HepG2 (cell line): ENCODE measurements around the gene CEBPA. TPM values are rescaled to one million over a fixed set of nuclear protein-coding genes. Genes with fewer than 3 reads are reported as not detected.

Experiments
- BHLHE40 ChIP-seq: IDR thresholded peaks from 2 replicates; pipeline ENCODE4 v1.6.1; 2011; ENCODE audit warnings: low read length, improper control_type of control experiment
- CTCF ChIP-seq: sonication (generic); formaldehyde crosslinking; IDR thresholded peaks from 2 replicates; pipeline ENCODE4 v1.5.0; 2020; ENCODE audit warnings: mild to moderate bottlenecking, missing genetic modification reagents, moderate library complexity
- DRAP1 ChIP-seq: IDR thresholded peaks from 2 replicates; pipeline ENCODE4 v1.6.1; 2016; ENCODE audit warnings: missing genetic modification reagents, missing compliant biosample characterization
- ERF ChIP-seq: IDR thresholded peaks from 2 replicates; pipeline ENCODE4 v1.6.1; 2018; ENCODE audit warnings: missing biosample characterization, missing genetic modification reagents
- HOXA9 ChIP-seq: sonication (generic); formaldehyde crosslinking; IDR thresholded peaks from 2 replicates; pipeline ENCODE4 v1.8.1; 2022; ENCODE audit warnings: missing genetic modification reagents, mild to moderate bottlenecking, moderate library complexity, borderline replicate concordance
- IKZF1 ChIP-seq: fragments of 450-650 bp; IDR thresholded peaks from 2 replicates; pipeline ENCODE4 v1.7.1; 2016
- IKZF4 ChIP-seq: sonication (generic); formaldehyde crosslinking; IDR thresholded peaks from 2 replicates; pipeline ENCODE4 v1.5.1; 2020; ENCODE audit warnings: borderline replicate concordance, mild to moderate bottlenecking, low read depth, missing genetic modification reagents; ENCODE audit errors: not compliant biosample characterization
- ISL2 ChIP-seq: sonication (generic); formaldehyde crosslinking; IDR thresholded peaks from 2 replicates; pipeline ENCODE4 v1.5.0; 2020; ENCODE audit warnings: missing genetic modification reagents
- MEIS2 ChIP-seq: sonication (generic); formaldehyde crosslinking; IDR thresholded peaks from 2 replicates; pipeline ENCODE4 v1.9.0; 2021; ENCODE audit warnings: mild to moderate bottlenecking, missing genetic modification reagents
- NAIF1 ChIP-seq: sonication (generic); formaldehyde crosslinking; IDR thresholded peaks from 2 replicates; pipeline ENCODE4 v1.5.0; 2020; ENCODE audit warnings: mild to moderate bottlenecking, missing genetic modification reagents, borderline replicate concordance
- NFE2 ChIP-seq: sonication (generic); formaldehyde crosslinking; IDR thresholded peaks from 2 replicates; pipeline ENCODE4 v1.4.0; 2020; ENCODE audit warnings: missing genetic modification reagents
- NR2C2 ChIP-seq: sonication (generic); formaldehyde crosslinking; IDR thresholded peaks from 2 replicates; pipeline ENCODE4 v1.4.0; 2020; ENCODE audit warnings: missing genetic modification reagents, mild to moderate bottlenecking, moderate library complexity, borderline replicate concordance
- PBX3 ChIP-seq: sonication (generic); formaldehyde crosslinking; IDR thresholded peaks from 2 replicates; pipeline ENCODE4 v1.8.1; 2023; ENCODE audit warnings: missing genetic modification reagents, inconsistent platforms, borderline replicate concordance
- THAP7 ChIP-seq: sonication (generic); formaldehyde crosslinking; IDR thresholded peaks from 2 replicates; pipeline ENCODE4 v1.8.1; 2023; ENCODE audit warnings: mild to moderate bottlenecking, missing genetic modification reagents
- TRIM24 ChIP-seq: sonication (generic); formaldehyde crosslinking; IDR thresholded peaks from 2 replicates; pipeline ENCODE4 v1.8.0; 2022; ENCODE audit warnings: mild to moderate bottlenecking, missing genetic modification reagents
- ZBTB39 ChIP-seq: sonication (generic); formaldehyde crosslinking; IDR thresholded peaks from 2 replicates; pipeline ENCODE4 v1.5.0; 2020; ENCODE audit warnings: missing genetic modification reagents
- ZNF205 ChIP-seq: IDR thresholded peaks from 2 replicates; pipeline ENCODE4 v1.6.1; 2018; ENCODE audit warnings: missing biosample characterization, missing genetic modification reagents
- ZNF225 ChIP-seq: sonication (generic); formaldehyde crosslinking; IDR thresholded peaks from 2 replicates; pipeline ENCODE4 v1.4.0; 2020; ENCODE audit warnings: mild to moderate bottlenecking, missing genetic modification reagents
- ZNF232 ChIP-seq: sonication (generic); formaldehyde crosslinking; IDR thresholded peaks from 2 replicates; pipeline ENCODE4 v1.4.0; 2020; ENCODE audit warnings: missing genetic modification reagents, borderline replicate concordance
- ZNF326 ChIP-seq: sonication (generic); formaldehyde crosslinking; IDR thresholded peaks from 2 replicates; pipeline ENCODE4 v1.4.0; 2020; ENCODE audit warnings: missing genetic modification reagents, borderline replicate concordance
- ZNF557 ChIP-seq: sonication (generic); formaldehyde crosslinking; IDR thresholded peaks from 2 replicates; pipeline ENCODE4 v1.4.0; 2020; ENCODE audit warnings: missing genetic modification reagents
- ZNF562 ChIP-seq: sonication (generic); formaldehyde crosslinking; IDR thresholded peaks from 2 replicates; pipeline ENCODE4 v1.8.0; 2022; ENCODE audit warnings: missing genetic modification reagents, borderline replicate concordance
- ZSCAN31 ChIP-seq: sonication (generic); formaldehyde crosslinking; IDR thresholded peaks from 2 replicates; pipeline ENCODE4 v1.5.0; 2020; ENCODE audit warnings: low read depth, mild to moderate bottlenecking, missing genetic modification reagents
- polyA plus RNA-seq, 8 experiments: library from polyadenylated mRNA; depleted of rRNA in 3 of 8; stranded (reverse) in 7 of 8; unstranded in 1 of 8; fragments of >200 nt; fragmentation: Illumina TruSeq in 4 of 8; extraction: Trizol in 4 of 8; gene quantifications; 2 replicates each; pipeline versions ENCODE4 v1.2.1 to v1.2.3, GENCODE V29; 2011 to 2016; ENCODE audit warnings: low read depth in 4 of 8, missing spikeins in 1 of 8, mixed read lengths in 1 of 8; ENCODE audit not compliant: insufficient read depth in 1 of 8
- total RNA-seq, 5 experiments: library from RNA; depleted of rRNA; stranded (reverse); fragments of >200 nt; fragmentation: Illumina TruSeq; extraction: Trizol; gene quantifications; 2 replicates each; pipeline ENCODE4 v1.2.3, GENCODE V29; 2016; ENCODE audit warnings: low read depth in 1 of 5

CEBPA gene
- total and polyA plus RNA-seq, 2 of the 13 experiments (the other 11 are each of a cell fraction or from before 2014, with no cell fraction given): 24.8 to 103 TPM

GRCh38 chr19:33293255-33294057 is 8.9 kb downstream of the CEBPA start (continued):
- TF ChIP-seq BHLHE40: no peak; the same call in 1 of the 2 replicates
- no peak for TF ChIP-seq ERF
- TF ChIP-seq ISL2 (CRISPR knock-in tag): no peak; the same call in 1 of the 2 replicates
- peak; percentile 88 for TF ChIP-seq ZNF205 (CRISPR knock-in tag)
- TF ChIP-seq ZNF232 (CRISPR knock-in tag): no peak; the same call in 1 of the 2 replicates
- TF ChIP-seq MEIS2 (CRISPR knock-in tag): no peak
- no peak for TF ChIP-seq ZBTB39 (CRISPR knock-in tag)
- TF ChIP-seq NFE2: no peak
- no peak for TF ChIP-seq ZNF557 (CRISPR knock-in tag)
- no peak for TF ChIP-seq PBX3 (CRISPR knock-in tag)
- TF ChIP-seq ZNF225 (CRISPR knock-in tag): 0 out of 2 replicates have a peak, but pooled peaks have one; percentile 63
- no peak for TF ChIP-seq TRIM24 (CRISPR knock-in tag)
- TF ChIP-seq HOXA9: no peak
- TF ChIP-seq ZNF562 (CRISPR knock-in tag): no peak
- peak; percentile 81; the same call in 1 of the 2 replicates for TF ChIP-seq NR2C2 (CRISPR knock-in tag)
- TF ChIP-seq IKZF4 (CRISPR knock-in tag): no peak
- TF ChIP-seq CTCF: no peak; the same call in 1 of the 2 replicates
- TF ChIP-seq IKZF1: no peak
- no peak for TF ChIP-seq NAIF1
- TF ChIP-seq DRAP1 (CRISPR knock-in tag): no peak
- TF ChIP-seq ZNF326 (CRISPR knock-in tag): no peak
- peak; percentile 58; the same call in 1 of the 2 replicates for TF ChIP-seq ZSCAN31 (CRISPR knock-in tag)
- TF ChIP-seq THAP7 (CRISPR knock-in tag): no peak
